HG03039 (cell line): ENCODE results near the gene RGS19.

Experiments
- ATAC-seq: cut with Tn5 transposase; IDR thresholded peaks from one replicate; pipeline ENCODE4 v1.9.1; 2021; ENCODE audit warnings: mild to moderate bottlenecking, moderate library complexity; ENCODE audit not compliant: unreplicated experiment

RGS19 gene

GRCh38 chr20:64050261-64051032, 28.9 kb downstream of the RGS19 start:
- ATAC-seq, result no peak

GRCh38 chr20:64049878-64050260, 29.4 kb downstream of the RGS19 start:
- ATAC-seq, result no peak

DNA sequence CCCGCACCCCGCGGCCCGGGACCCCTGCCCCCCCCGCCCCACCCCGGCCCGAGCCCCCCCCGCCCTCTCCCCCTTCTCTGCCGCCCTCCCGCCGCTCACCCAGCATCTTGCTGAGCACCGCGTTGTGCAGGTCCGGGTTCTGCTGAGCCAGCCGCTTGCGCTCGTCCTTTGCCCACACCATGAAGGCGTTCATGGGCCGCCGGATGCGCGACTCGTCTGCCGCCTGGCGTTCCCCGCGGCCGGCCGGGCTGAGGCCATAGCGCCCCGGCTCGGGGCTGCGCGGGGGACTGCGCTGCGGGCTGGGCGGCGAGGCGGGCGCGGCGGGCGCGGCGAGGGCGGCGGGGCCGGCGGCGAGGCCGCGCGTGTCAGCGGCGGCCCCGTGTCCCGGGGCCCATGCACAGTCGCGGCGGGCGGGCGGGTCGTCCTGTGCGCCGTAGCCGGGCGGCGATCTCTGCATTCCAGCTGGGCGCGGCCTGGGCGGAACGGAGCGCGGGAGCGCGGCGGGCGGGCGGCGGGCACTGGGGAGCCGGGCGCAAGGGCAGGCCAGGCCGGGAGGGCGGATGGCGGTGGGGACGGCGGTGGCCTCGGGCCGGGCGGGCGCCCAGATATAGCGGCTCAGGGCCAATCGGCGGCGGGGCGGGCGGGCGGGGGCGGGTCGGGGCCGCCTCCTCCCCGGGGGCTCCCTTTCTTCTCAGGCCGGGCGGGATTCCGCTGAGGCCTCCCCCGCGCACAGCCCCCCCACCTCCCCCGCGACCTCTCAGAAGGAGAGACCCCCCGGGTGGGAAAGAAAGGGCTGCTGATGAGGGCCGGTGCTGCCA, 30.0 kb downstream of the RGS19 start, which contains the start of gene SOX18:
Gene SOX18 (minus strand): TSS at position 580 of the 818 bp plus-strand sequence. CDS start 123 bp downstream, at position 457.
- ATAC-seq, result no peak

GRCh38 chr20:64048402-64049044, 30.8 kb downstream of the RGS19 start:
- ATAC-seq, result no peak

DNA sequence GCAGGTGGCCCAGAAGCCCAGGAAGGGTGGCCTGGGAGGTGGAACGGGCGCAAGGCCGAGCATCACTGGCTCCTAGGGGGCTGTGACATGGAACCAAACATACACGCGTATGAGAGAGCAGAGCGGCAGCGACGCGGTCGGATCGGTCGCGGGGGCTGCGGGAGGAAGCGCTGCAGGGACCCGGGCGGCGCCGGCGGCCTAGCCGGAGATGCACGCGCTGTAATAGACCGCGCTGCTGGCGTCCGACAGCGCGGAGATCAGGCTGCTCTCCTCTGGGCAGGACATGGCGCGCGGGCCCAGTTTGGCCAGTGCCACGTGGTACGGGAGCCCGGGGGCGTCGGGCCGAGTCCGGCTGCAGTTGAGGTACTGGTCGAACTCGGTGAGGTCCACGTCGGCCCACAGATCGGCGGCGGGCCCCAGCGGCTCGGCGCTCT, 31.3 kb downstream of the RGS19 start:
- ATAC-seq, result no peak

GRCh38 chr20:64047046-64047389, 32.3 kb downstream of the RGS19 start:
- ATAC-seq, result no peak

GRCh38 chr20:64045346-64046011, 33.8 kb downstream of the RGS19 start:
- no peak for ATAC-seq

- ATAC-seq, result no peak
These were observed 34.7 kb downstream of the RGS19 start for GRCh38 chr20:64044484-64045247.

DNA sequence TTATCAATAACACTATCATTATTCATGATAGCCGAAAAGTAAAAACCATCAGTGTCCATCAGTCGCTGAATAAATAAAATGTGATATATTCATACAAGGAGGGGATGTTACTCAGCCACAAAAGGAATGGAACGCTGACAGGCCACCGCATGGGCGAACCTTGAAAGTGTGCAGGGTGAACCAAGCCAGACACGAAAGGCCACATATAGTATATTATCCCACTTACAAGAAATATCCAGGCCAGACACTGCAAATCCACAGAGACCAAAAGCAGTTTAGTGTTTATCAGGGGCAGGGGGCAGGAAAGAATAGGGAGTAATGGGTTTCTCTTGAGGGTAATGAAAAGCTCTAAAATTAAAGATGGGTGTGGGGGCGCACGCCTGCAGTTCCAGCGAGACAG, 35.5 kb downstream of the RGS19 start:
- ATAC-seq, result no peak

GRCh38 chr20:64042054-64042781, 37.1 kb downstream of the RGS19 start:
- no peak for ATAC-seq

- ATAC-seq, result no peak
These were observed 37.6 kb downstream of the RGS19 start for GRCh38 chr20:64041781-64042053.

GRCh38 chr20:64041040-64041780, 38.1 kb downstream of the RGS19 start:
- ATAC-seq, result no peak

GRCh38 chr20:64040231-64041039, 38.9 kb downstream of the RGS19 start:
- ATAC-seq, result no peak

DNA sequence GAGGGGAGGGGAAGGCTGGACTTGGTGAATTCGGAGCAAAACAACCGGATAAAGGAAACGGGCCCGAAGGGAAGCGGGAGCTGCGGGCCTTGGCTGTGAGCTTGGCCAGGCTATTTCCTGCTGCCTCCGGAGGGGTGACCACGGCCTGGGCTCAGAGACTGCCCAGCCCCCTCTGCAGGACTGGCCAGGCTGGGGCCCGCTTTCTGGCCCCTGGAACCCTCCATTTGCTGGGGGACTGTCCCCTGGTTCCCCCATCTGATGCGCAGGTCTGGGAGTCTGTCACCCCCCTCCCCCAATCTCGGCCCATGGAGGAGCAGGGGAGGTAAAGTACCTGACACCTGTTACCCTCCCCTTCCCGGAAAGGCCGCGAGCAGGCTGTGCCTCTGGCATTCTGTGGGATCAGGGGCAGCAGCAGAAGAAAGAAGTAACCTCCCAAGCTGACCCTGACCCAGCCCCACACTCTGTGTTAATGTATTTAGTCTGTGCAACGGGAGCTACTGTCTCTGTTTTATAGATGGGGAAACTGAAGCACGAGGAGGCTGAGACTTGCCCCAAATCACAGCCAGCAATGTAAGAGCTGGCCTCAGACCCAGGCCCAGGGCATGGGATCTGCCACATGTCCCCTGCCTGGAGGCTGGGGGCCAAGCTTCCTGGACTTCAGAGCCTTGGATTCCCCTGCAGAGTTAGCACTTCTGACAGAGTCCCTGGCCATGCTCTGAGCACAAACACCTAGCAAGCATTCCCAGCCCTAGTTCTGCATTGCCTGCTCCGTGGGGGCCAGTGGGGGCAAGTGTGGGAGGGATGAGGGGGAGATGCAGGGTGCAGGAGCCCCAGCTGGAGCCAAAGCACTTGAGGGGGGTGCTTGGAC, 39.8 kb downstream of the RGS19 start:
- no peak for ATAC-seq

GRCh38 chr20:64038565-64039292, 40.6 kb downstream of the RGS19 start:
- peak; percentile 41 for ATAC-seq

- peak; percentile 17 for ATAC-seq
These were observed 41.1 kb downstream of the RGS19 start for GRCh38 chr20:64038224-64038564.
